Parathyroid adenoma (tissue), 2 donors: ENCODE data around the gene IL4R.

ENCODE experiments used
- H2AFZ ChIP-seq: fragments of 300-600 bp; sonication (generic); one replicate; pipeline ENCODE4 v1.7.0; 2017; ENCODE audit warnings: antibody characterized with exemption, mild to moderate bottlenecking
- H3K27ac ChIP-seq: fragments of 300-600 bp; sonication (generic); one replicate; pipeline ENCODE4 v1.7.0; 2017
- H3K27me3 ChIP-seq: fragments of 300-600 bp; sonication (generic); one replicate; pipeline ENCODE4 v1.7.0; 2017; ENCODE audit warnings: low read length; ENCODE audit not compliant: control insufficient read depth, insufficient read depth
- H3K36me3 ChIP-seq: fragments of 300-600 bp; sonication (generic); one replicate; pipeline ENCODE4 v1.7.0; 2017; ENCODE audit warnings: low read length; ENCODE audit not compliant: control insufficient read depth, insufficient read depth
- H3K4me1 ChIP-seq: fragments of 300-600 bp; sonication (generic); one replicate; pipeline ENCODE4 v1.7.0; 2017; ENCODE audit warnings: control low read depth
- H3K4me2 ChIP-seq: fragments of 300-600 bp; sonication (generic); one replicate; pipeline ENCODE4 v1.7.0; 2017; ENCODE audit warnings: low read length
- H3K4me3 ChIP-seq: fragments of 300-600 bp; sonication (generic); one replicate; pipeline ENCODE4 v1.7.0; 2017; ENCODE audit warnings: low read depth, low read length
- H3K79me2 ChIP-seq: fragments of 300-600 bp; sonication (generic); one replicate; pipeline ENCODE4 v1.7.0; 2017; ENCODE audit warnings: control low read depth
- H3K9ac ChIP-seq: fragments of 300-600 bp; sonication (generic); one replicate; pipeline ENCODE4 v1.7.0; 2017; ENCODE audit warnings: mild to moderate bottlenecking
- H3K9me3 ChIP-seq: fragments of 300-600 bp; sonication (generic); one replicate; pipeline ENCODE4 v1.7.0; 2017; ENCODE audit warnings: low read length; ENCODE audit not compliant: control insufficient read depth
- TF ChIP-seq, protein P1 (sequence below): fragments of 300-600 bp; sonication (generic); IDR thresholded peaks from one replicate; pipeline ENCODE4 v1.7.0; 2017; ENCODE audit warnings: antibody characterized with exemption, mild to moderate bottlenecking
- donor health status: primary hyperparathyroidism.

The IL4R gene

DNA sequence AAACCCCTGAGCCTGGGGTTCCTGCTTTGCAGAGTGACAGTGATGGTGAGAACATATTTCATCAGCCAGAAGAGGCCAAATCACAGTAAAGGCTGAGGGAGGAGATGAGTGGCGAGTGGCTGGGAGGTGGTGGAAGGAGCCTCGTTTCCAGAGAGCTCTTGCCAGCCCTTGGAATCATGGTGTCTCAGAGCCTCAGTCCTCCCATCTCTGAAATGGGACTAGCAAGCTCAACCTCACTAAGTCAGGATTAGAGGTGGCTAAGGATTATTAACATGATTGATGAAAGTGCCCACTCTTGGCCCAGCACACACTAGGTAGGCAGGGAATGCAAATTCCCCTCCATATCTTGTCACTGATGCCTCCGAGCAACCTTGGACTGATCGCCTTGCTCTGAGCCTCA is 43.0 kb downstream of the IL4R start:
- no peaks in the 10 kb centered on the region for H3K9me3 ChIP-seq

GRCh38 chr16:27359051-27359450 is 45.3 kb downstream of the IL4R start:
- Histone ChIP-seq H3K4me3 (no peak overlapping the region), H3K4me2 (no peak overlapping the region), H3K9me3 (no peaks in the 10 kb centered on the region), H3K27ac (no peak overlapping the region), H3K79me2 (no peaks in the 10 kb centered on the region), H3K36me3 (no peaks in the 10 kb centered on the region), H3K9ac (no peak overlapping the region), H3K4me1 (no peaks in the 10 kb centered on the region), H3K27me3 (no peaks in the 10 kb centered on the region), H2AFZ (no peak overlapping the region)
- TF ChIP-seq, protein P1, sequence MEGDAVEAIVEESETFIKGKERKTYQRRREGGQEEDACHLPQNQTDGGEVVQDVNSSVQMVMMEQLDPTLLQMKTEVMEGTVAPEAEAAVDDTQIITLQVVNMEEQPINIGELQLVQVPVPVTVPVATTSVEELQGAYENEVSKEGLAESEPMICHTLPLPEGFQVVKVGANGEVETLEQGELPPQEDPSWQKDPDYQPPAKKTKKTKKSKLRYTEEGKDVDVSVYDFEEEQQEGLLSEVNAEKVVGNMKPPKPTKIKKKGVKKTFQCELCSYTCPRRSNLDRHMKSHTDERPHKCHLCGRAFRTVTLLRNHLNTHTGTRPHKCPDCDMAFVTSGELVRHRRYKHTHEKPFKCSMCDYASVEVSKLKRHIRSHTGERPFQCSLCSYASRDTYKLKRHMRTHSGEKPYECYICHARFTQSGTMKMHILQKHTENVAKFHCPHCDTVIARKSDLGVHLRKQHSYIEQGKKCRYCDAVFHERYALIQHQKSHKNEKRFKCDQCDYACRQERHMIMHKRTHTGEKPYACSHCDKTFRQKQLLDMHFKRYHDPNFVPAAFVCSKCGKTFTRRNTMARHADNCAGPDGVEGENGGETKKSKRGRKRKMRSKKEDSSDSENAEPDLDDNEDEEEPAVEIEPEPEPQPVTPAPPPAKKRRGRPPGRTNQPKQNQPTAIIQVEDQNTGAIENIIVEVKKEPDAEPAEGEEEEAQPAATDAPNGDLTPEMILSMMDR: no peak

More for the DNA sequence above, 43.0 kb downstream of the IL4R start:
- H3K27me3 ChIP-seq: no peaks in the 10 kb centered on the region
- H3K36me3 ChIP-seq: no peaks in the 10 kb centered on the region
- no peaks in the 10 kb centered on the region for H3K4me1 ChIP-seq
- H3K79me2 ChIP-seq: no peaks in the 10 kb centered on the region
- H3K4me3 ChIP-seq: no peak overlapping the region
- no peak overlapping the region for H2AFZ ChIP-seq
- no peak overlapping the region for H3K27ac ChIP-seq
- TF ChIP-seq, protein P1: no peak
- no peak overlapping the region for H3K9ac ChIP-seq
- no peak overlapping the region for H3K4me2 ChIP-seq

- Histone ChIP-seq H3K27me3 (no peaks in the 10 kb centered on the region), H3K4me2 (no peak overlapping the region), H3K79me2 (no peaks in the 10 kb centered on the region), H3K4me3 (no peak overlapping the region), H3K4me1 (no peaks in the 10 kb centered on the region), H2AFZ (no peak overlapping the region), H3K9me3 (no peaks in the 10 kb centered on the region), H3K9ac (no peak overlapping the region), H3K36me3 (no peaks in the 10 kb centered on the region), H3K27ac (no peak overlapping the region)
- TF ChIP-seq, protein P1: no peak
Observed at GRCh38 chr16:27359615-27360014, 45.8 kb downstream of the IL4R start.

DNA sequence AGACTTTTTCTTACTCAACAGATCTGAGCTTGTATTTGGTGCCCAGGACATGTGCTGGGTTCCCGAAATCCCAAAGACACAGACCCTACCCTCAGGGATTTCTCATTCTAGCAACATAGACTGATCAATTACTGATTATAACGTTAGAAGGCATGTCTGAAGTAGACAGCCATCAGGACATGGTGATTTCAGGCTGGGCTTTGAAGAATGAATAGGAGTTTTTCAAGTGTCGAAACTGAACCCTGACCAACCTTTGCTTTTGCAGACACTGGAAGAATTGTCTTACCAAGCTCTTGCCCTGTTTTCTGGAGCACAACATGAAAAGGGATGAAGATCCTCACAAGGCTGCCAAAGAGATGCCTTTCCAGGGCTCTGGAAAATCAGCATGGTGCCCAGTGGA is 48.2 kb downstream of the IL4R start:
- H3K27me3 ChIP-seq: no peaks in the 10 kb centered on the region
- H3K9me3 ChIP-seq: no peaks in the 10 kb centered on the region
- no peak overlapping the region for H3K4me3 ChIP-seq
- no peak overlapping the region for H3K9ac ChIP-seq
- no peak overlapping the region for H2AFZ ChIP-seq
- no peak overlapping the region for H3K4me2 ChIP-seq
- H3K4me1 ChIP-seq: no peaks in the 10 kb centered on the region
- no peak overlapping the region for H3K27ac ChIP-seq
- H3K79me2 ChIP-seq: no peaks in the 10 kb centered on the region
- TF ChIP-seq, protein P1: no peak
- H3K36me3 ChIP-seq: no peaks in the 10 kb centered on the region

- Histone ChIP-seq H3K27ac (no peak overlapping the region), H3K9me3 (no peaks in the 10 kb centered on the region), H3K27me3 (no peaks in the 10 kb centered on the region), H2AFZ (no peak overlapping the region), H3K4me1 (no peaks in the 10 kb centered on the region), H3K9ac (no peak overlapping the region), H3K4me2 (no peak overlapping the region), H3K4me3 (no peak overlapping the region), H3K79me2 (no peaks in the 10 kb centered on the region), H3K36me3 (no peaks in the 10 kb centered on the region)
- TF ChIP-seq, protein P1: no peak
Observed at GRCh38 chr16:27362570-27363245, 48.9 kb downstream of the IL4R start.
